HCT116 (cell line): ENCODE data around the gene ZNF747. TPM values are rescaled to one million over a fixed set of nuclear protein-coding genes. Genes with fewer than 3 reads are reported as not detected.

ENCODE experiments used
- ATAC-seq: fragments of 200-7000 bp; cut with Tn5 transposase; 2 replicates; pipeline ENCODE4 v1.9.1; 2020; ENCODE audit warnings: mild to moderate bottlenecking, moderate library complexity
- BruUV-seq: library from RNA; stranded (reverse); fragments of 400-500 nt; replicated peaks from 2 replicates; lab custom pipeline; 2021; lab: Mats Ljungman, UMichigan
- CTCF ChIA-PET: fragments of 300-600 bp; sonication (Branson Sonifier 250); formaldehyde crosslinking; loops from one replicate; lab custom pipeline; 2021; ENCODE audit warnings: antibody characterized with exemption; lab: Charles Lee
- POLR2A ChIA-PET: fragments of 300-600, 350-600 bp; sonication (Branson Sonifier 250); formaldehyde crosslinking; loops from one replicate; lab custom pipeline; 2021; ENCODE audit warnings: antibody characterized with exemption; lab: Charles Lee
- RAD21 ChIA-PET, 2 experiments: fragments of 300-600 bp; sonication (Branson Sonifier 250); formaldehyde crosslinking; loops; one replicate each; lab custom pipeline; 2023; ENCODE audit warnings: low total read pairs in 2 of 2; ENCODE audit not compliant: uncharacterized antibody in 2 of 2, unreplicated experiment in 2 of 2, low non-redundant PET in 1 of 2; lab: Charles Lee
- DNase-seq: peaks from one replicate; pipeline ENCODE4 v3.0.0-alpha.2; 2010; ENCODE audit warnings: low read depth, low spot score
- H2AFZ ChIP-seq: fragments of 200-600 bp; shearing (Covaris generic), sonication (generic); 2 replicates; pipeline ENCODE4 v1.6.1; 2017; ENCODE audit warnings: low read depth, mixed run types, mixed read lengths, antibody characterized with exemption, low read length; ENCODE audit not compliant: poor library complexity, severe bottlenecking
- H3K27ac ChIP-seq: 2 replicates; pipeline ENCODE4 v1.5.1; 2012; ENCODE audit warnings: low read depth, low read length
- H3K27me3 ChIP-seq: fragments of 200-600 bp; sonication (generic); 2 replicates; pipeline ENCODE4 v1.6.1; 2016; ENCODE audit warnings: mixed run types, low read length, mixed read lengths; ENCODE audit not compliant: insufficient read depth
- H3K36me3 ChIP-seq, 2 experiments: fragments of 200-500 bp in 1 of 2; fragments of 200-600 bp in 1 of 2; sonication (Bioruptor generic) in 1 of 2; sonication (generic) in 1 of 2; 2 replicates each; pipeline versions ENCODE4 v1.5.1 to v1.6.1; 2014 to 2016; ENCODE audit warnings: low read length in 2 of 2, inconsistent platforms in 1 of 2, mixed read lengths in 1 of 2, mixed run types in 1 of 2; ENCODE audit not compliant: insufficient read depth in 2 of 2, control insufficient read depth in 1 of 2
- H3K4me1 ChIP-seq, 2 experiments: fragments of 200-600 bp in 1 of 2; sonication (generic) in 1 of 2; 2 replicates each; pipeline versions ENCODE4 v1.5.1 to v1.6.1; 2012 to 2017; ENCODE audit warnings: low read length in 2 of 2, inconsistent platforms in 1 of 2, mild to moderate bottlenecking in 1 of 2, mixed read lengths in 1 of 2, mixed run types in 1 of 2, moderate library complexity in 1 of 2; ENCODE audit not compliant: insufficient read depth in 2 of 2, control insufficient read depth in 1 of 2
- H3K4me2 ChIP-seq: fragments of 200-600 bp; sonication (generic); 2 replicates; pipeline ENCODE4 v1.6.1; 2017; ENCODE audit warnings: mixed run types, low read length, mixed read lengths
- H3K4me3 ChIP-seq, 2 experiments: fragments of 200-600 bp in 1 of 2; sonication (generic) in 1 of 2; replicated peaks in 1 of 2; 2 replicates each; pipeline ENCODE4 v1.5.1; 2011 to 2016; ENCODE audit warnings: low read length in 2 of 2, control low read depth in 1 of 2, low read depth in 1 of 2, mild to moderate bottlenecking in 1 of 2, mixed read lengths in 1 of 2, mixed run types in 1 of 2
- H3K79me2 ChIP-seq: fragments of 200-600 bp; sonication (generic); 2 replicates; pipeline ENCODE4 v1.6.1; 2017; ENCODE audit warnings: mild to moderate bottlenecking, mixed run types, low read length, moderate library complexity, mixed read lengths; ENCODE audit not compliant: insufficient read depth
- H3K9ac ChIP-seq: fragments of 200-600 bp; sonication (generic); 2 replicates; pipeline ENCODE4 v1.6.1; 2016; ENCODE audit warnings: low read length, mixed read lengths
- H3K9me2 ChIP-seq: fragments of 200-600 bp; sonication (generic), shearing (Covaris generic); 2 replicates; pipeline ENCODE4 v1.6.1; 2017; ENCODE audit warnings: mixed run types, mild to moderate bottlenecking, moderate library complexity; ENCODE audit not compliant: insufficient read depth
- H3K9me3 ChIP-seq, 2 experiments: fragments of 200-500 bp in 1 of 2; fragments of 200-600 bp in 1 of 2; sonication (Bioruptor generic) in 1 of 2; sonication (generic) in 1 of 2; 2 replicates each; pipeline ENCODE4 v1.6.1; 2014 to 2017; ENCODE audit warnings: low read length in 2 of 2, mixed read lengths in 2 of 2, inconsistent platforms in 1 of 2, low read depth in 1 of 2, mild to moderate bottlenecking in 1 of 2, mixed run types in 1 of 2, moderate library complexity in 1 of 2; ENCODE audit not compliant: control insufficient read depth in 1 of 2, insufficient read depth in 1 of 2
- H4K20me1 ChIP-seq: fragments of 200-600 bp; sonication (generic), shearing (Covaris generic); 2 replicates; pipeline ENCODE4 v1.6.1; 2017; ENCODE audit warnings: mixed run types, mild to moderate bottlenecking, moderate library complexity; ENCODE audit not compliant: insufficient read depth
- CTCF ChIP-seq, 3 experiments: fragments of 200-600 bp in 1 of 3; sonication (generic) in 1 of 3; IDR thresholded peaks in 2 of 3; conservative IDR thresholded peaks in 1 of 3; 2 replicates each; pipeline ENCODE4 v1.5.1; 2012 to 2017; ENCODE audit warnings: low read depth in 2 of 3, low read length in 2 of 3, antibody characterized with exemption in 1 of 3, borderline replicate concordance in 1 of 3, control low read depth in 1 of 3, mild to moderate bottlenecking in 1 of 3, mixed read lengths in 1 of 3, mixed run types in 1 of 3, moderate library complexity in 1 of 3; ENCODE audit not compliant: insufficient read depth in 1 of 3
- EGR1 ChIP-seq: IDR thresholded peaks from 2 replicates; pipeline ENCODE4 v1.6.1; 2012; ENCODE audit warnings: low read depth
- EZH2 ChIP-seq: fragments of 200-600 bp; sonication (generic); IDR thresholded peaks from 2 replicates; pipeline ENCODE4 v1.6.1; 2017; ENCODE audit warnings: antibody characterized with exemption, mixed run types
- EZH2phosphoT487 ChIP-seq: fragments of 200-600 bp; IDR thresholded peaks from 2 replicates; pipeline ENCODE4 v1.6.1; 2018; ENCODE audit warnings: antibody characterized with exemption, borderline replicate concordance
- JUND ChIP-seq: IDR thresholded peaks from 2 replicates; pipeline ENCODE4 v1.6.1; 2012
- POLR2A ChIP-seq: IDR thresholded peaks from 2 replicates; pipeline ENCODE4 v1.7.0; 2011; ENCODE audit warnings: borderline replicate concordance; ENCODE audit not compliant: insufficient read depth, insufficient read length; ENCODE audit errors: extremely low read depth
- RAD21 ChIP-seq: IDR thresholded peaks from 2 replicates; pipeline ENCODE4 v1.6.1; 2012; ENCODE audit warnings: low read depth, mild to moderate bottlenecking
- REST ChIP-seq: IDR thresholded peaks from 2 replicates; pipeline ENCODE4 v1.6.1; 2012; ENCODE audit warnings: low read depth
- SIN3A ChIP-seq: IDR thresholded peaks from 2 replicates; pipeline ENCODE4 v1.6.1; 2012; ENCODE audit warnings: low read depth
- intact Hi-C: fragments of 100-400 bp; cut with micrococcal nuclease; formaldehyde crosslinking; loops from 2 replicates; pipeline ENCODE4 v1.10.0; 2022
- total RNA-seq: library from RNA; stranded (reverse); gene quantifications from one replicate; pipeline ENCODE4 v1.2.1, GENCODE V29; 2021; ENCODE audit not compliant: unreplicated experiment

The ZNF747 gene
- total RNA-seq, 1 experiment from 2014 or later: 2.1 TPM

GRCh38 chr16:30565526-30565925, 30.9 kb upstream of the ZNF747 start:
- BruUV-seq: no TSS peak
- H3K4me2 ChIP-seq: no peak overlapping the region
- POLR2A ChIA-PET: no interaction called here

More at GRCh38 chr16:30565526-30565925, 30.9 kb upstream of the ZNF747 start:
- intact Hi-C loops: no loop called here
- Histone ChIP-seq H3K9ac (no peak overlapping the region), H3K9me2 (no peaks in the 10 kb centered on the region), H4K20me1 (no peaks in the 10 kb centered on the region), H3K79me2 (no peaks in the 10 kb centered on the region), H3K9me3 (no peaks in the 10 kb centered on the region), H2AFZ (no peak overlapping the region), H3K36me3 (no peaks in the 10 kb centered on the region), H3K4me1 (peaks cover 0 to 7% of the 10 kb centered on the region in 2 experiments; a peak in 1 of 4 replicates), H3K27ac (no peak overlapping the region), H3K4me3 (no peak overlapping the region), H3K27me3 (no peaks in the 10 kb centered on the region)
- DNase-seq: no peak
- ChIA-PET CTCF (interaction anchor here (1.0 kb wide), 1 partner anchor 33 kb away, joined by 3 read pairs; no protein-coding TSS in a partner anchor), RAD21 (no interaction called here)
- TF ChIP-seq EZH2: no peak
- no peak for TF ChIP-seq CTCF (IDR thresholded peaks at IDR 0.05 in 2 of 3, conservative IDR thresholded peaks at IDR 0.05 in 1 of 3; ENCODE audit: borderline replicate concordance in 1 of 3, insufficient read depth in 1 of 3, low read depth in 2 of 3, low read length in 2 of 3)
- no peak for TF ChIP-seq JUND
- no peak for TF ChIP-seq RAD21
- no peak for TF ChIP-seq EGR1
- no peak for TF ChIP-seq SIN3A
- TF ChIP-seq REST: no peak
- TF ChIP-seq EZH2phosphoT487: no peak
- TF ChIP-seq POLR2A: no peak
- no peak for ATAC-seq
